AG04449 (cell line): ENCODE measurements around the gene BOLA1.
A peak's percentile ranks its signal among the peaks of the same experiment; 100 is the strongest.

Source experiments
- CTCF ChIA-PET: fragments of 350-600 bp; formaldehyde crosslinking; extraction: SDS; loops from one replicate; lab custom pipeline; 2021; ENCODE audit warnings: antibody characterized with exemption; lab: Yijun Ruan, JAX
- POLR2A ChIA-PET: fragments of 400-600, 350-600 bp; formaldehyde crosslinking; extraction: SDS; loops from one replicate; lab custom pipeline; 2020; ENCODE audit warnings: antibody characterized with exemption, inconsistent platforms; lab: Yijun Ruan, JAX
- DNase-seq: peaks from one replicate; pipeline ENCODE4 v3.0.0-alpha.2; 2010; ENCODE audit warnings: low read depth, low spot score
- H3K4me3 ChIP-seq: 2 replicates; pipeline ENCODE4 v1.5.1; 2011; ENCODE audit warnings: low read depth, mild to moderate bottlenecking, control low read depth, low read length
- CTCF ChIP-seq: IDR thresholded peaks from one replicate; pipeline ENCODE4 v1.5.1; 2011; ENCODE audit warnings: mild to moderate bottlenecking, moderate library complexity, low read length, control low read depth, inconsistent platforms; ENCODE audit not compliant: insufficient read depth; ENCODE audit errors: missing control alignments

Gene BOLA1

GRCh38 chr1:149915429-149916192 lies 16.2 kb downstream of the BOLA1 start:
- peak overlapping the region; percentile 83; the same call in 1 of the 2 replicates for H3K4me3 ChIP-seq
- TF ChIP-seq CTCF: no peak
- no peak for DNase-seq
- ChIA-PET CTCF (interaction anchor here (0.7 to 1.7 kb wide), 5 partner anchors 8 to 250 kb away, joined by 3 to 5 read pairs (median 4); a partner anchor contains a TSS), POLR2A (interaction anchor here (1.5 kb wide), 1 partner anchor 28 kb away, joined by 6 read pairs; a partner anchor contains a TSS)

GRCh38 chr1:149916193-149916897 lies 17.0 kb downstream of the BOLA1 start:
- ChIA-PET POLR2A (interaction anchor here (1.5 kb wide), 1 partner anchor 29 kb away, joined by 6 read pairs; a partner anchor contains a TSS), CTCF (interaction anchor here (0.7 to 1.7 kb wide), 4 partner anchors 9 to 46 kb away, joined by 3 to 5 read pairs (median 4); a partner anchor contains a TSS)
- H3K4me3 ChIP-seq: peak overlapping the region; percentile 83
- TF ChIP-seq CTCF: no peak
- DNase-seq: no peak

GRCh38 chr1:149916898-149917252 lies 17.5 kb downstream of the BOLA1 start:
- TF ChIP-seq CTCF: no peak
- ChIA-PET POLR2A (interaction anchor here (1.5 kb wide), 1 partner anchor 29 kb away, joined by 6 read pairs; a partner anchor contains a TSS), CTCF (interaction anchor here (0.8 to 1.3 kb wide), 2 partner anchors 10 to 29 kb away, joined by 3 to 5 read pairs; a partner anchor contains a TSS)
- H3K4me3 ChIP-seq: peak overlapping the region; percentile 83
- DNase-seq: no peak

- CTCF ChIA-PET: no interaction called here
- TF ChIP-seq CTCF: no peak
- DNase-seq: no peak
- POLR2A ChIA-PET: no interaction called here
- H3K4me3 ChIP-seq: peak within 1 kb of the TSS; percentile 83
These were observed 18.3 kb downstream of the BOLA1 start, which contains the start of gene SV2A for GRCh38 chr1:149917571-149918144. SV2A (minus strand) TSS chr1:149917844; CDS start chr1:149913840, 4,004 bp downstream.

- DNase-seq: no peak
- CTCF ChIA-PET: interaction anchor here (1.2 kb wide), 1 partner anchor 35 kb away, joined by 4 read pairs; no protein-coding TSS in a partner anchor
- no peak for TF ChIP-seq CTCF
- POLR2A ChIA-PET: no interaction called here
- H3K4me3 ChIP-seq: no peak overlapping the region
These were observed 24.3 kb downstream of the BOLA1 start for GRCh38 chr1:149923626-149924025.

GRCh38 chr1:149925345-149925744 lies 26.0 kb downstream of the BOLA1 start:
- CTCF ChIA-PET: interaction anchor here (1.0 to 1.4 kb wide), 2 partner anchors 15 to 37 kb away, joined by 3 to 4 read pairs; a partner anchor contains a TSS

More at GRCh38 chr1:149925345-149925744, 26.0 kb downstream of the BOLA1 start:
- no peak for TF ChIP-seq CTCF
- DNase-seq: no peak
- POLR2A ChIA-PET: no interaction called here
- H3K4me3 ChIP-seq: no peak overlapping the region
